ENCODE data around the gene TEX54. TPM values are rescaled to one million over a fixed set of nuclear protein-coding genes. Genes with fewer than 3 reads are reported as not detected.
"Not testable (repeated sequence)": the region's sequence is repeated elsewhere in the genome, so short reads cannot be mapped to it uniquely, and the experiment has no call there.

The TEX54 gene
- total RNA-seq: not detected in 2 replicates

DNA sequence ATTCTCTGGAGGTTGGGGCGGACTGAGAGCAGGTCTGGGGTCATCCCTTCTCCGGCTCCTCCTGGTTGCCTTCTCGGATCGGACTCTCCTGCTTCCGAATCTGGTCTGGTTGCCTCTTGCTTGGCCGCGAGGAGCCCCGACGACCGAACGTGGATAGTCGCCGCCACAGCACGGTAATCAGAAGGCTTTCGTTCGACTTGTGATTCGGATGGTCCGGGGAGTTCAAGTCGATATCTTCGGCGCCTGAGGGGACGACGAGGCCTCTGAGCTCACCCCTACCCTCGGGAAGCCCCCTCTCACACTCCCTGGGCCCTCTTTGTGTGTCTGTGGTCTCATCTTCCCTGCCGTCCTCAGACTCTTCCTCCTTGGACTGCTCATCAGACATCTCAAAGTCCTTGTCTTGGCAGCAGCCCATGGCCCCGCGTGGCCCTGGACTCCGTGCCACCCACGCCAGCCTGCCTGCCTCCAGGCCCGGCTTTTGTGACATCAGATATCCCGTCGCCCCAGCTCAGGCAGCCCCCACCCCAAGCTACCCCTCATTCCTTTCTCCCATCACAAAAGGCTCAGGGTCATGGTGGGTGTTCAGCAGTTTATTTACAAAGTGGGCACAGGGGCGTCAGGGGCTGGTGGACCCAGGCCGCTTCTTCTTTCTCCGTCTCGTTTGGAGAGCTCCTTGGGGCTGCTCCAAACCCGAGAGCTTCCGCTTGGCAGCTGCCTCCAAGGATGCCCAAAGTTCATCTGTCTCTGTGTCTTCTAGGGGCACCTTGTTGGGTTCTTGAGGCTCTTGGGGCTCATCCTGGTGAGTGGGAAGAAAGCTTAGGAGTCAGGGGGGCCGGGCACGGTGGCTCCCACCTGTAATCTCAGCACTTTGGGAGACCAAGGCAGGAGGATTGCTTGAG lies at the start of gene TEX54:
TSS of gene TEX54 (minus strand) at position 506 of the 899 bp plus-strand sequence.
- DNase-seq (ENCODE audit: low read depth in 2 of 2): no peak

DNA sequence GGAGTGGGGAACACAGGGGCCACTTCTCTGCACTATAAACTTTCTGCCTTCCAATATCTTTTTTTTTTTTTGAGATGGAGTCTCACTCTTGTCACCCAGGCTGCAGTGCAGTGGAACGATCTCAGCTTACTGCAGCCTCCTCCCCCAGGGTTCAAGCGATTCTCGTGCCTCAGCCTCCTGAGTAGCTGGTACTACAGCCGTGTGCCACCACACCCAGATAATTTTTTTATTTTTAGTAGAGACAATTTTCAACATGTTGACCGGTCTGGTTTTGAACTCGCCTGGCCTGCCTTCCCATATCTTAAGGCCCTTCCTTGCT lies 49.7 kb upstream of the TEX54 start:
- DNase-seq (ENCODE audit: low read depth in 2 of 2): no peak

DNA sequence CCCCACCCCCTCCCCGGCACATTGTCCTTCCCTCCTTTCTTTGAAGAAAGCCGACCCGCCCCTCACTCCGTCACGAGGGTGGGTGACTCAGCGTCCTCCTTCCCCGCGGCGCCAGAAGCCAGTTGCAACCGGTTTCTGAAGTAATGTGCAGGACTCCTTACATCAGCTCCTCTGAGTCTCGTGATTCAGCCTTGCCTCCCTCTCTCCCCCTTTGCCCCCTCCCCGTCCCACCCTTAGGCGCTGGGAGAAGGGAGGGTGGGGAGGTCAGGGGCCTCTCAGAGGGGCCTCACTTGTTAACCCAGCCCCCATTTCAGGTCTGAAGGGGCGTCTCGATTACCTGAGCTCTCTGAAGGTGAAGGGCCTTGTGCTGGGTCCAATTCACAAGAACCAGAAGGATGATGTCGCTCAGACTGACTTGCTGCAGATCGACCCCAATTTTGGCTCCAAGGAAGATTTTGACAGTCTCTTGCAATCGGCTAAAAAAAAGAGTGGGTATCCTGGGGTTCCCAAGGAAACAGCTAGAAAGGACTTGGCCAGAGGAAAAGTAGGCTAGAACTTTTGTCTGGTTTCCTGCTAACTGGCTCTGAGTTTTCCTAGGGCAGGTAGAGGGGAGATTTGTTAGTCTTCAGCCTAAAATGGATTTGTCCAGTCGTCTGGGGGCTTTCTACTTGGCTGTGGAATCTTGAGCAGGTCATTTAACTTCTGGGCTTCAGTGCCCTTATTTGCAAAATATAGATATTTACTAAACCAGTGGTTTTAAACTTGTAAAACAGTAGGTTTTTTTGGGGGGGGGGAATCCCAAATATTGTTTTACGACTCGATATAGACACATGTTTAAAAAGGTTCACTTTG lies 49.2 kb upstream of the TEX54 start:
- DNase-seq (ENCODE audit: low read depth in 2 of 2): peak in 1 of 2 donors; percentile 96

DNA sequence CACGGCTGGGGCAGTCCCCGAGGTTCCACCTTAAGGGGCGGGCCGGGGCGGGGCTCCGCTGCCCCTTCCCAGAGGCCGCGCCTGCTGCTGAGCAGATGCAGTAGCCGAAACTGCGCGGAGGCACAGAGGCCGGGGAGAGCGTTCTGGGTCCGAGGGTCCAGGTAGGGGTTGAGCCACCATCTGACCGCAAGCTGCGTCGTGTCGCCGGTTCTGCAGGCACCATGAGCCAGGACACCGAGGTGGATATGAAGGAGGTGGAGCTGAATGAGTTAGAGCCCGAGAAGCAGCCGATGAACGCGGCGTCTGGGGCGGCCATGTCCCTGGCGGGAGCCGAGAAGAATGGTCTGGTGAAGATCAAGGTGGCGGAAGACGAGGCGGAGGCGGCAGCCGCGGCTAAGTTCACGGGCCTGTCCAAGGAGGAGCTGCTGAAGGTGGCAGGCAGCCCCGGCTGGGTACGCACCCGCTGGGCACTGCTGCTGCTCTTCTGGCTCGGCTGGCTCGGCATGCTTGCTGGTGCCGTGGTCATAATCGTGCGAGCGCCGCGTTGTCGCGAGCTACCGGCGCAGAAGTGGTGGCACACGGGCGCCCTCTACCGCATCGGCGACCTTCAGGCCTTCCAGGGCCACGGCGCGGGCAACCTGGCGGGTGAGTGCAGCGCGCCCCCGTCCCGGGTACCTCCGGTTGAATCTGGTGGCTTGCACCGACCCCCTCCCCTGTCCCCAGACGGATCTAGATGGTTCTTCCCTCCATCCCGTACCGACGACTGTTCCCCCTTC lies 48.4 kb upstream of the TEX54 start, which contains the start of gene SLC3A2:
TSS of gene SLC3A2 (plus strand) at position 94 of the 776 bp plus-strand sequence. CDS start at position 222, 128 bp downstream.
- peak; percentile 61 to 89 for DNase-seq (ENCODE audit: low read depth in 2 of 2)

DNA sequence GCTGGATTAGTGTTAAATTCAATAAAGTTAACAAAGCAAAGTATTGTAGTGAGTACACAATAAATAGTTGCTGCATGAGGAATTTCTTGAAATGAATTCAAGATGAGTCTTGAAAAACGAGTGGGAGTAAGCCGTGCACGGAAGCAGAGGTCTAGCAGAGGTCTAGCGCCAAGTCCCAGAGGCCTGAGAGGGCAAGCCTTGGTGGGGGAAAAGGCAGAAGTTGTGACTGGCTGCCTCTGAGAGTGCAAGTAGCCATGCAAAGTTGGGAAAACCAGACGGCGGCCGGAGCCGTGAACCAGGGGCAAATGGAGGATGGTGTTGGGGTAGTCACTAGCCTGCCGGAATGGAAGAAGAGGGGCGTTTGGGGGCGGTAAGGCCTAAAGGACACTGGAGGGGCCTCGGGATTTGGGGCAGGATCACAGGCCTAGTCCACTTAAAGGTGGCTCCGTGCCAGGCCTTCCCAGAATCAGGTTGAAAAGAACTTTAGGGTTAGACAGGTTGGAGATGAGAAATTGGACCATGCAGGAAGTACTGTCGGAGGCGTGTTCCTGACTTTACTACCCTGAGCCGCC lies 47.7 kb upstream of the TEX54 start:
- DNase-seq (ENCODE audit: low read depth in 2 of 2): peak in 1 of 2 donors; percentile 50

DNA sequence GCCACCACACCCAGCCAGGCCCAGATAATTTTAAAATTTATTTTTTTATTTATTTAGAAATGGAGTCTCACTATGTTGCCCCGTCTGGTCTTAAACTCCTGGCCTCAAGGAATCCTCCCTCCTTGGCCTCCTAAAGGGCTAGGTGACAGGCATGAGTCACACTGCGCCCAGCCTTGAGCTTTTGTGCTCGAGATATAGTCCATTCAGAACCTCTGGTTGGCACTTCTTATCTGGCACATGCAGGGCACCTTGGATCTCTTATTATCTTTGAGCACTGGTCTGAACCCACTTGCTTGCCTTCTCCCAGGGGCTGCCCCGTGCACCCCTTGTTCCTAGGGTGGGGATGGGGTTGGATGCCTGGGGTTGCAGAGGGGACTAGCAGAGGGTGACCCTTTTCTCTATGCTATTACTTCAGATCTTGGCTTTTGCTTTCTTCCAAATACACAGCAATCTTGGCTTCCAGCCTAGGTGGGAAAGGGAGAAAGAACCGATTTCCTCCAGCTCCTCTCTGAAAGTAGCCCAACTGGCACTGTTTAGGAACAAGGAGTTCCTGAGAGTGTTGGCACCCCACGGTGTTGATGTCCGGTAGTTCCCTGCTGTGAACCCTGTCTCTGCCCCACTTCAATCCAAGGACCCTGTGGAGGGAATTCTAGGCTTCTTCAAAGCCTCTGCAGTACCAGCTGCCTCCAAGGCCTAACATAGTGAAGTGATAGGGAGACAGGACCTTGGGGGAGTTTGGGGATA lies 46.8 kb upstream of the TEX54 start:
- DNase-seq (ENCODE audit: low read depth in 2 of 2): no peak

DNA sequence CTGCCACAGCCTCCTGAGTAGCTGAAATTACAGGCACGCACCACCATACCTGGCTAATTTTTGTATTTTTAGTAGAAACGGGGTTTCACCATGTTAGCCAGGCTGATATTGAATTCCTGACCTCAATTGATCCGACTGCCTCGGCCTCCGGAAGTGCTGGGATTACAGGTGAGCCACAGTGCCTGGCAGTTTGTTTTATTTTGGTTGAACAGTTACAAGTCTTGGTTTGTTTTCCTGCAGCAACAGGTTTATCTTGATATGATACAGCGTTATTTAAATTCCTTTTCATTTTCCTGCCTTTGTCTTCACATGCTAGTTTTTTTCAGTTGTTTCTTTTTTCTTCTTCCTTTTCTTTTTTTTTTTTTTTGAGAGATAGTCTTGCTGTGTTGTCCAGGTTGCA lies 44.1 kb upstream of the TEX54 start:
- no peak for DNase-seq (ENCODE audit: low read depth in 2 of 2)

DNA sequence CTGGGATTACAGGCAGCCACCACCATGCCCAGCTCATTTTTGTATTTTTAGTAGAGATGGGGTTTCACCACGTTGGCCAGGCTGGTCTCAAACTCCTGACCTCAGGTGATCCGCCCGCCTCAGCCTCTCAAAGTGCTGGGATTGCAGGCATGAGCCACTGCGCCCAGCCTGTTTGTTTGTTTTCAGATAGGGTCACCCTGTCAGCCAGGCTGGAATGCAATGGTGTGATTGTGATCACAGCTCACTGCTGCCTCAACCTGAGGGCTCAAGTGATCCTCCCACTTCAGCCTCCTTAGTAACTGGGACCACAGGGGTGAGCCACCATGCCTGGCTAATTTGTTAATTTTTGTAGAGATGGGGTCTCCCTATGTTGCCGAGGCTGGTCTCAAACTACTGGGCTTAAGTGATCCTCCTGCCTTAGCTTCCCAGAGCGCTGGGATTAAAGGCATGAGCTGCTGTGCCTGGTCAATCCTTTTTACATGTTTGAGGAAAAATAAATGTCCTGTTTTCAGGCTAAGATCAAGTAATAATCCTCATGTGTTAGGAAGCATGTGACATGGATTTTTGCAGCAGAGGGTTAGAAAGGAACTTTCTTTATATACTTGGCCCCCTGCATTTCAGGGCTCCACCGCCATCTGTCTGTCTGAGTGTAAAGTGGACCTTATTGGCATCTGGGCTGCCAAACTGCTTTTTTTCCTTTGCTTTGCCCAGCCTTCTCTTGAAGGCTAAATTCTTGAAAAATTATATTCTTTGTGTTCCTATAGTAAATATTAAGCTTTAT lies 43.2 kb upstream of the TEX54 start:
- no peak for DNase-seq (ENCODE audit: low read depth in 2 of 2)

DNA sequence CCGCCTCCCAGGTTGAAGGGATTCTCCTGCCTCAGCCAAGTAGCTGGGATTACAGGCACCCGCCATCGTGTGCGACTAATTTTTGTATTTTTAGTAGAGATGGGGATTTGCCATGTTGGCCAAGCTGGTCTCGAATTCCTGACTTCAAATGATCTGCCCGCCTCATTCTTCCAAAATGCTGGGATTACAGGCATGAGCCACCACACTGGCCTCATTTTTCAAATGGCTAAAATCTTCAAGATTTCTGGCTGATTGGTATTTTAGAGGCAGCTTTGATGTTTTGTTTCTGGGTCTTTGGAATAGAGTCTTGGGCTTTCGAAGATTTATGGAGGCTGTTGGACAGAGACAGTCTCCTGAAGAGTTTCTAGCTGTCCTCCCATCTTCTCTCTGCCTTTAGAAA lies 42.2 kb upstream of the TEX54 start:
- DNase-seq (ENCODE audit: low read depth in 2 of 2): no peak

DNA sequence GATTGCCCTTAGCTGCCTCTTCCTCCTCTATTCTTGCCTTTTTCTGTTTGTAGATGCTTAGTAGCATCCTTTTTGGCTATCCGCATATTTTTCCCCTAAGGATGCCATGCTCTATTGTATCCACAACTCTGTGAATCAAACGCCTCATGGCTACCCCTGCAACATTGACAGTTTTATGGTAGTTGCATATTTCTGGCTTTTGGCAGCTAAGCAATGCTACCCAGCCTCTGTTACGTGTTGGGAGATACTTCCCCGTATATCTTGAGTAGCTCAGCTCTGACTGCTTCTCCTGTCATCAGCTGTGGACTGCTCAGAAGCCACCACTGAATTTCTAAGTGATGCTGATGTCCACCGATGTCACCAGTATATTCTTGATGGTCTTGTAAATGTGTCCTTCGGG lies 33.0 kb upstream of the TEX54 start:
- no peak for DNase-seq (ENCODE audit: low read depth in 2 of 2)

DNA sequence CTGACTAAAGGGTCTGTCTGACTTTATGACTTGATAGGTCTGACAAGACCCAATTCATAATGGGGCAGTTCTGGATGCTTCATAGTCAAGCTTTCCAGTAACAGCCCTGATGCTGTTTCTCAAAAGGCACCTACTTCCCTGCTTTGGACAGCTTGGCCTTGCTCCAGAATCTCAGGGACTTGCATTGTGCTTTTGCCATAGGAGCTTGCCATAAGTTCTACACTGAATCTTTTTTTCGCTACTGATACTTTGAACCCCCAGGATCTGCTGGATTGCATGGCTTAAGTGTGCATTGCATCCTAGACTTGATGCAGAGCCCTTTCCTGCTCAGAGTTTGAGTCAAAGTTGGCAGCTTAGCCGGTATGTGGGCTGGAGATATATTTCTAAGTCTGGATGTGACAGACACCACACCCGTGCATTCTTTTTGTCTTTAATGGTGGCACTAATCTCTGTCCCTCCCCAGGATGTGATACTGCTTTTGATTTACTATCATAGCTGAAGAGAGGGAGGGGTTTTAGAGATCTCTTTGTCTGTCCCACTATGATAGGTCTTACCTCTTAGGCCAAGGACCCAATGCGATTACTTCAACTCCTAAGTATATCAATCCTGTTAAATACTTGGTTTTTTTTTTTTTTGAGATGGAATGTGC lies 31.2 kb upstream of the TEX54 start:
- no peak for DNase-seq (ENCODE audit: low read depth in 2 of 2)

DNA sequence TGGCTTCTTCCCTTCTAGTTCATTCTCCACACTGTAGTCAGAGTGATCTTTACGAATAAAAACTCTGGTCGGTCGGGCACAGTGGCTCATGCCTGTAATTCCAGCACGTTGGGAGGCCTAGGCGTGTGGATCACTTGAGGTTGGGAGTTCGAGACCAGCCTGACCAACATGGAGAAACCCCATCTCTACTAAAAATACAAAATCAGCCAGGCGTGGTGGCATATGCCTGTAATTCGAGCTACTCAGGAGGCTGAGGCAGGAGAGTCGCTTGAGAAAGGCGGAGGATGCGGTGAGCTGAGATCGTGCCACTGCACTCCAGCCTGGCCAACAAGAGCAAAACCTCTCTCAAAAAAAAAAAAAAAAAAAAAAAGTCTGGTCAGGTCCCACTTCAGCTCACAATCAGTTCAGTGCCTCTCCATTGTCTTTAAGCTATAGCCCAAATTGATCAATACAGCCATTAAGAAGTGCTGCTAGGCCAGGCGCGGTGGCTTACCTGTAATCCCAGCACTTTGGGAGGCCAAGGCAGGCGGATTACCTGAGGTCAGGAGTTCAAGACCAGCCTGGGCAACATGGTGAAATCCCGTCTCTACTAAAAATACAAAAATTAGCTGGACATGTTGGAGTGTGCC lies 29.0 kb upstream of the TEX54 start:
- DNase-seq (ENCODE audit: low read depth in 2 of 2): not testable (repeated sequence)

DNA sequence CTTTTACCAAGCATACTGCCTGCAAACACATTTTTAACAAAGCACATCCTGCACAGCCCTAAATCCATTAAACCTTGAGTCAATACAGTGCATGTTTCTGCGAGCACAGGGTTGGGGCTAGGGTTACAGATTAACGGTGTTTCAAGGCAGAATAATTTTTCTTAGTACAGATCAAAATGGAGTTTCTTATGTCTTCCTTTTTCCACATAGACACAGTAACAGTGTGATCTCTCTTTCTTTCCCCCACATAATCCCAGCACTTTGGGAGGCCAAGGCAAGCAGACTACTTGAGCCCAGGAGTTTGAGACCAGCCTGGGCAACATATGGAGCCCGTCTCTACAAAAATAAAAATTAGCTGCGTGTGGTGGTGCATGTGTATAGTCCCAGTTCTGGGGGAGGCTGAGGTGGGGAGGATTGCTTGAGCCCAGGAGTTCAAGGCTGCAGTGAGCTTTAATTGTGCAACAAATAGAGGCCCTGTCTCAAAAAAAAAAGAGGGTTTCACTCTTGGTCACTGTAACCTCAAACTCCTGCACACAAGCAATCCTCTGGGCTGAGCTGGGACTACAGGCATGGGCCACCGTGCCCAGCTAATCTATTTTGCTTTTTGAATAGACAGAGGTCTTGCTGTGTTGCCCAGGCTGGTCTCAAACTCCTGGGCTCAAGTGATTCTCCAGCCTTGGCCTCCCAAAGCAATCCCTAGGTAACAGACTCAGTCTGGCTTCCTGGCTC lies 28.4 kb upstream of the TEX54 start:
- DNase-seq (ENCODE audit: low read depth in 2 of 2): no peak

DNA sequence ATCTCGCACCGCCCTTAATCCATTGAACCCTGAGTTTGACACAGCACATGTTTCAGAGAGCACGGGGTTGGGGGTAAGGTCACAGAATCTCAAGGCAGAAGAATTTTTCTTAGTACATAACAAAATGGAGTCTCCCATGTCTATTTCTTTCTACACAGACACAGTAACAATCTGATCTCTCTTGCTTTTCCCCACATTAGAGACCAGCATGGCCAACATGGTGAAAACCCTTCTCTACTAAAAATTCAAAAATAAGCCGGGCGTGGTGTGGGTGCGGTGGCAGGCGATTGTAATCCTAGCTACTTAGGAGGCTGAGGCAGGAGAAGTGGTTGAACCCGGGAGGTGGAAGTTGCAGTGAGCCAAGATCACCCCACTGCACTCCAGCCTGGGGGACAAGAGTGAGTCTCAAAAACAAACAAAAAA lies 26.7 kb upstream of the TEX54 start:
- not testable (repeated sequence) for DNase-seq (ENCODE audit: low read depth in 2 of 2)

DNA sequence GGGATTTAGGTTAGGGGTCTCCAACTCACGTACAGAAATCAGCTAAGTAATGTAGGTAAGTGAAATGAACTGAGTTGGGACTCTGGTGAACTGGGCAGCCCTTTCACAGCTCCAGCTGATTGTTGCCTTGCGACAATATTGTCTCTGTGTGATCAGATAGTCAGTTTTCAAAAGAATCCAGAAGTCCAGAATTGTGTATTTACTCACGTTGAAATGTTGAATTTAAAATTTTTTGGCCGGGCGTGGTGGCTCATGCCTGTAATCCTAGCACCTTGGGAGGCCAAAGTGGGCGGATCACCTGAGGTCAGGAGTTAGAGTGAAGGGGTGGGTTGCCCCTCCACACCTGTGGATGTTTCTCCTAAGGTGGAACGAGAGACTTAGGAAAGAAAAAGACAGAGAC lies 25.6 kb upstream of the TEX54 start:
- DNase-seq (ENCODE audit: low read depth in 2 of 2): no peak

DNA sequence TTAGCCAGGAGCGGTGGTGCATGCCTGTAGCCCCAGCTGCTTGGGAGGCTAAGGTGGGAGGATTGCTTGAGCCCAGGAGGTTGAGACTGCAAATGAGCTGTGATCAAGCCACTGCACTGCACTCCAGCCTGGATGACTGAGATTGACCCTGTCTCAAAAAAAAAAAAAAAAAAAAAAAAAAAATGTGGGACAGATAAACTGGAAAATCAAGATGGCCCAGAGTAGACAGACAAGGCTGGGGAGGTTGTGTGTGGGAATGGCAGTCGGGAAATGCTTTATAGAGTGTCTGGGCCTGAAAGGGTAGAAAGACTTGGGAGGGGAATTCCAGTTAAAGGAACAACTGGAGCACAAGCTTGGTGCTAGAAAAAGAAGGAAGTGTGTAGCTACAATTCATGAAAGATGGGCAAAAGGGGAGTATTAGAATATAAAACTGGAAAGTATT lies 24.9 kb upstream of the TEX54 start:
- DNase-seq (ENCODE audit: low read depth in 2 of 2): peak in 1 of 2 donors; percentile 47

DNA sequence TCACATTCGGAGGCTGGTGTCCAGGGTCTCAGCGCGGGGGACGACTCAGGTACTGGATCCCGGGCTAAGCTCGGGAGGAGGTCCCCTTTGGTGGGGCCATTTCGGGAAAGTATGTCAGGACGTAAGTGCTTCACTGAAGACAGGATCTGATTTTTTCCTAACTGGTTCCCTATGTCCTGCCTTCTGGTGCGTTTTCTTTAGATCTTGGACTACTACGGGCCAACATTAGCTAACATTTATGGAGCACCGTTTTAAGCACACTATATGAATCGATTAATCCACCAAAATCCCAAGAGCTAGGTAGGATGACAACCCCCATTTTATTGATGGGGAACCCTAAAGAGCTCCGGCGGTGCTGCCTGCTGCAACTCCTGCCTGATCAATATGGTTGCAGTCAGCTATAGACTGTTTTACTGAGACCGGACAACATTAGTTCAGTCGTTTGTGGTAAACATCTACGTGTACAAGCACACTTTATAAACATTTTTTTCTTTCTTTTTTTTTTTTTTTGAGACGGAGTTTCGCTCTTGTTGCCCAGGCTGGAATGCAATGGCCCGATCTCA lies 23.8 kb upstream of the TEX54 start:
- no peak for DNase-seq (ENCODE audit: low read depth in 2 of 2)

Measured in dermis microvascular lymphatic vessel endothelial cell (primary cell).